ENCODE data around the gene CAMK1.

GRCh38 chr3:9730657-9731205, 39.0 kb downstream of the CAMK1 start:
- TF ChIP-seq CTCF (IDR thresholded peaks at IDR 0.05) (no peak), POLR2AphosphoS5 (IDR thresholded peaks at IDR 0.05; ENCODE audit: low read depth, low read length) (no peak), SIN3A (IDR thresholded peaks at IDR 0.05; ENCODE audit: borderline replicate concordance, insufficient read depth, low read depth, low read length) (no peak)

Data from Panc1 (cell line).